Fibroblast of upper back skin (primary cell): ENCODE data around the gene B9D1.

Experiments
- DNase-seq: peaks from one replicate; pipeline ENCODE4 v3.0.0-alpha.2; 2013

B9D1 gene

DNA sequence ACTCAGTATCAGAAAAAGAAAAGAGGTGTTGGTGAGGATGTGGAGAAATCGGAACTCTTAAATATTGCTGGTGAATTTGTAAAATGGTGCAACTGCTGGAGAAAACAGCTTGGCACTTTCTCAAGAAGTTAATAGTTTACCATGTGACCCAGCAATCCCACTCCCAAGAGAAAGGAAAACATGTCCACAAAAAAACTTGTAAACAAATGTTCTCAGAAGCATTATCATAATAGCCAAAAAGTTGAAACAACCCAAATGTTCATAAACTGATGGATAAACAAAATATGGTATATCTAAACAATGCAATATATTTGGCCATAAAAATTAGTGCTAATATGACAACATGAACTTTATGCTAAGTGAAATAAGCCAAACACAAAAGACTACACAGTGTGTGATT is 13.2 kb upstream of the B9D1 start:
- DNase-seq, result no peak

GRCh38 chr17:19374136-19374535 is 11.6 kb upstream of the B9D1 start:
- DNase-seq, result no peak

- DNase-seq, result no peak
These were observed 10.5 kb upstream of the B9D1 start for GRCh38 chr17:19372866-19373504.

DNA sequence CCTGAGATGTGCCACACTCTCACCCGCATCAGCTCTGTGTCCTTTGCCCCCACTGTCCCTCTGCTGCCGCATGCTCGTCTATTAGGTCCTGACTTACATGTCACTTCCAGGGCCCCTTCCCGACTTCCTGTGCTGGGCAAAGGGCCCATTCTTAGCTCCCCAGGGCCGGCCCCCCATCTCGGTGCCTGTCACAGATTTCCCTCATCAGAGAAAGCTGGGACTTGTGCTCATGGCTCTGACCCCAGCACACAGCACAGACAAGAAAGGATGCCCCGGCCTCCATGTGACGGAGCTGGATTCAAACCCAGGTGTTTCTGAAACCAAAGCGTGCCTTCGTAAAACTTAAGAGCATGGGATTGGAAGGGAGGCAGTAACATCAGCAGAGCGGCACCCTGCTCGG is 9.9 kb upstream of the B9D1 start:
- DNase-seq, result no peak

DNA sequence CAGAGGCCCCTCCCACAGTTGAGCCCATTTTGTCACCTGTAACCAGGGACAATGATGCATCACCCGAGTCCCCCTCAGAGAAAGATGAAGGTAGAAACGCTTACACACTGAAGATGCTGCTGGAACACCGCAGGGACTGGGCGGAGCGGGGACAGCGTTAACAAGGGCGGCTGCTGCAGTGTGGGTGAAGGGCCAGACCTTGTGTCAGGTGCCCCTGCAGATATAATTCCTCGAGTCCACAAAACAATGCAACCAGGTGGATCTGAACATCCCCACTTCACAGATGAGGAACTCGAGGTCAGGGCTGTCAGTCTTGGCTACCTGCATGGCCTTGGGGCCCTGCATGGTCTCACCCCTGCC is 9.5 kb upstream of the B9D1 start:
- no peak for DNase-seq

- DNase-seq, result no peak
These were observed 8.9 kb upstream of the B9D1 start for GRCh38 chr17:19371259-19372010.

DNA sequence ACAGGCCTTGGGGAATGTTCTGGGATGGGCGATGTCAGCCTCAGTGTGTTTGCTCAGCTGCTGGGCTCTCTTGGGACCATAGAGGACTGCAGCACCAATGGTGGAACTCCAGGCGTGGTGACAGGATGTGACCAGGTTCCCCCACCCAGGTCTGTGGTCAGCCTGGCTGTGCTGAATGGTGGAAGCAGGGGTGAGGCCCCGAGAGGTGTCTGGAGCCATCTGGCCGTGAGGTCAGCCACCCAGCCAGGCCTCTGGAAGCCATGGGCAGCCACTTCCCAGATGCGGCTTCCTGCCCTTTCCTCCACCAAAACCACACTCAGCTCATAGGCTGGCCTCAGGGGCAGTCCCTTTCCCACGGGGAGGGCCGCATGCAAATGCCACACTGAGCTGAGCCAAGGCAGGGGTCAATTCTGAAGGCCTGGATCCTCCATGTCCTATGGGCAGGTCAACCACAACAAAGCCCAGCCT is 8.0 kb upstream of the B9D1 start:
- DNase-seq, result no peak

DNA sequence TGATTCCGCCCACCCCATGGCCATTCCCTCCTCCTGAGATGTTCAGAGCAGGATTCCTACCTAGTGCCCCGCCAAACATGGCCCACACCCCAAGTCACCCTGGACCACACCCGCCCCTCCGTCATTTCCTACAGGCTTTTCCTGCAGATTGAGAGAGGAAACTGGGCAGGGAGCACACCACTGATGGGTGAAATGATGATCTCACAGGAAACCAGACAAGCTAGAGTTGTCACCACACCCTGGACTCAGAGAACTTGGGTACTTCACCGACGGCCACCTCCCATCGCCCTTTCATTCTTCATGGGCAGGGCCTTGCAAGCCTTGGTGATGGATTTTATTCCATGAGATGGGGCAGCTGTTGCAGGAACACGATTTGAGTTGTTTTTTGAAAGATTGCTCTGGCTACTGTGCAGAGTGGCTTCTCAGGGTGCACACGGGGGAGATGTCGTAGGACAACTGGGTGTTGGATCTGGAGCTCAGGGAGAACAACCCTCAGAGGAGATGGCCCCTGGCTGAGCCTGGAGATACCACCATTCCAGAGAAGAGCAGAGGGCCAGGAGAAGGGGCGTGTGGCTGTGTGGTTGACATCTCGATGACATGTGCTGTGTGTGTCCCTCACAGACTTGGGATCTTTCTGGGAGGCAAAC is 7.4 kb upstream of the B9D1 start:
- DNase-seq, result no peak

DNA sequence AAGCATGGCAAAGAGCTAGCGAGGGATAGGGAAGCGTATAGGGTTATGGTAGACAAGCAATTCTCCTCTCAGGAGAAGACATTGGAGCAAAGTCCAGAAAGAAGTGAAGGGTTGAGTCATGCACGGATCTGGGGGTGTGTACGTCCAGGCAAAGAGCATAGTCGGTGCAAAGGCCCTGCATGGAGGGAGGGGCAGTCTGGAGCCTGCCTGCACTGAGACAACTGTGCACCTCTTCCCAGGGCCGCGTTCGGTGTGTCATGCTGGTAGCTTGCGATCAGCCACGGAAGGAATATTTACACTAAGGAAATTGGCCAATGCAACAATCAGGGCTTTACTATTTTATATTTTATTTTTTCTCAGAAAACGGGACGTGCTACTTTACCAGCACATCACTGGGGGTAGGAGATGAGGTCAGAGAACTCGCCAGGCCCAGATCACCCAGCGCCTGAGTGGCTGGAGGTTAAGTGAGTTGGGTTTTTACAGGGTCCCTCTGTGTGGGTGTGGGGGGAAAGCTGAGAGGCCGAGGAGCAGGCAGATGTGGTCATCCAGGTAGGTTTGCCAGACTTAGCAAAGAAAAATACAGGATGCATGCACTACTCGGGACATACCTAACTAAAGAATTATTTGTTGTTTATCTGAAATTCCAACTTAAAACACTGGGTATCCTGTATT is 6.7 kb upstream of the B9D1 start:
- no peak for DNase-seq

- DNase-seq, result no peak
These were observed 5.7 kb upstream of the B9D1 start for GRCh38 chr17:19368229-19368628.

DNA sequence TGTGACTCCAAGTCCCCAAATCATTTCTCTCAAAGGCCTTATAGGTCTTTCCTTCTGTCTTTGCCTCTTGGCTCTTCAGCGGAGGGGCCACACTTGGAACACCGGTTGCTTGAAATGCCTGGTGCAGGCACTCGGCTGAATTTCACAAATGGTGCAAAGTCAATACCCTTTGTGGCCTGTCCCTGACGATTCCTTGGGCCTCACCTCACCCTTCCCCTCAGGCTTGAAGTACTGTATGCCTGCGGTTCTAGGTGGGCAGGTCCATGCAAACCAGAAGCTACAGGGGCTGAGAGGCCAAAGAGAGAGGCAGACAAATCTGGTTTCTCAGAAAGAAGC is 4.1 kb upstream of the B9D1 start:
- no peak for DNase-seq

DNA sequence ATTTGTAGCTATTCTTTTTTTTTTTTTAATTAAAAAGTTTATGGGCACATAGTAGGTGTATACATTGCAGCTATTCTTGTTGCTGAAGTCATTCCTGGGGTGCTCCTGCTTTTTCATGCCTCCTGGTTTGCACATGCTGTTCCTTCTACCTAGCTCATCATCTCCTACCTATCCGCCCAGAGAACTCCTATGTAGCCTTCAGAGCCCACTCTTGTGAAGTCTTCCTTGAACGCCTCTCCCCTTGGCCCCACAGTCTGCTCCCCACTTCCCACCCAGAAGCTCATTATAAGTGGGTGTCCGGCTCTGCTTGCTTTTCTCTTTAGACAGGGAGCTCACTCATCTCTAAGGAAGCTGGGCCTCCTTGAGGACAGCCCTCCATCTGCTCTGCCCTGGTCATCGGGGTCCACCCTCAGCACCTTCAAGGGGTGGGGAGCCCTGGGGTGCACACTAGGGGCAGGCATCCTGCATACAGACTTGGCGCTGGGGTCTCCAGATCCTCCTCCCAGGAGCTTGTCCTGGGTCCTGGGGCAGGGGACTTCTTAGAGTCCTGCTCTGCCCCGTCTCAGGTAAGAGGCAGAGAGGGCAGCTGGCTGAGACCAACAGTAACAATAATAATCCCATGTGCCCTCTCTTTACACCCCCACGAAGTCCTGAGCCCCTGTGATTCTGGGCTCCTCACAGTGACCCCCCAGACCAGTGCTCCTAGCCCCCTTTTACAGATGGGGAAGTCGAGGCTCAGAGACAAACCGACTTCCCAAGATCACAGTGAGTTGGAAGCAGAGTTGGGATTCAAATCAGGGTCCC is 3.5 kb upstream of the B9D1 start:
- no peak for DNase-seq

- no peak for DNase-seq
These were observed 2.9 kb upstream of the B9D1 start for GRCh38 chr17:19365499-19365817.

DNA sequence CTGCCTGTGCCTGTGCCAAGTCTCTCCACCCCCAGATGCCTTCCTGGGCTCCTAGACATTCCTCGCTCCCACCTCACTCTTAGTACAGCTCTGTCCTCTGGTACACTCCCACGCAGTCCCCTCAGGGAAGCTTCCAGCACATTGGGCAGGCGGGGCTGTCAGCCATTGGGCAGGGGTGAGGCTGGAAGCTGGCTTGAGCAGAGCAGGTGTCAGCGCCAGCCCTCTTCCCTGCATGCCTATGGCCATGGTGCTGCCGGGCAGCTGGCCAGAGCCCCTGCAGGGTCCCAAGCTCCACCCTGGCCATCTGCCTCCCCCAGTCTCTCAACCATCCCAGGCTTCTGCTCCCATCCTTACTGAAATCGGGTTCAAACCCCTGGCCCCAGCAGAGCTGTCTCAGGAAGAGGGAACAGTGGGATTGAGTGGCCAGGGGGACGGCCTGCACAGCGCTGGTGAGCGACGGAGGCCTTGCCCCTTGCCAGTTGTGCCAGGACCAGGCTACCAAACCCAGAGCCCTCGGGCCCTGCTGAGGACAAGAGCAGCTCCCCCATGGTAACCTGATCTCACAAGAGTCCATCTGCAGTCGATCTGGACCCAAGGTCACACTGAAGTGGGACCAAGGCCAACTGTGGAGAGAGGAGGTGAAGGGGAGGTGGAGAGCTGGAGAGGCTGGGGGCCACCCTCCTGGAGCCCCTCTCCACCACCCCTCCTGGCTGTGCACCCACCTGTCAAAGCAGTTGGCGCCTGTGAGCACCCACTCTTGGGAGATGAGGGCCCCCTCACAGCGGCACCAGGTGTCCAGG is 2.4 kb upstream of the B9D1 start:
- DNase-seq, result no peak

DNA sequence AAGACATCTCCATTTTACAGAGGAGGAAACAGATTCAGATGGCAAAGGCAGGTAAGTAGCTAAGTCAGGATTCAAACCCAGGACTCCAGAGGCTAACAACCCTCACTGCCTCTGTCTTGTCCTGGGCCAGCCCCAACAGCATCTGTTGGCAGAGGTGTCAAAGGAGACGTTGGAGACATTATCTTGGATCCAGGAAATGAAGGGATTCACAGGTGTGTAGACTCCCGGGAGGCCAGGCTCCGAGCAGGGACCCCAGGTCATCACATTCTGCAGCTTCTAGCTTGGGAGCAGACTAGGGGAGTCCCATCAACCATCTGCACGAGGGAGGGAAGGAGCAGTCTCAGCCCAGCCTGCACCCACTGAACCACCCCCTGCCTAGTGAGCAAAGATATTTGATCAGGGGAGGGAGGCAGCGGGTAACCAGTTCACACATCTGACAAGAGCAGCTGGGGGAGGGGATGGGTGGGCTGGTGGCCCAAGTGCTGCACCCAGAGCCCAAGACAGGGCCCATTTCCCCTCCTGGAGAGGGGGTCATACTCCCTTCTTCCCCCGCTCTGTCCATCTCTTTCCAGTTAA is 1.0 kb upstream of the B9D1 start:
- DNase-seq, result no peak

DNA sequence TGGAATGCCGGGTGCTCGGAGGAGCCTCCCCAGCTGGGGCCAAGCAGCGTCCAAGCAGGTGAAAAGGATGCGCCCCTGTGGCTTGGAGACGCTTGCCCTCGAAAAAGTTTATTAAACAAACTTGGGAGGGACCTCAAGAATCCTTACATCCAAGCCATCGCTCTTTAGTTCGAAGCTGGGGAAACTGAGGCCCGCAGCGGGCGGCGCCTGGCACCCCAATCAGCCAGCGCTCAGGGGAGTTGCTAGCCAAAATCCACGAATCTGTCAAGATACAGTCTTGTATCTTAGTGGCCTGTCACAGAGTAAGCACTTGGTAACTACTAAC is 553 bp upstream of the B9D1 start:
- no peak for DNase-seq

- no peak for DNase-seq
These were observed 613 bp downstream of the B9D1 start for GRCh38 chr17:19361944-19362276.

GRCh38 chr17:19361326-19361725 is 1.2 kb downstream of the B9D1 start:
- no peak for DNase-seq

DNA sequence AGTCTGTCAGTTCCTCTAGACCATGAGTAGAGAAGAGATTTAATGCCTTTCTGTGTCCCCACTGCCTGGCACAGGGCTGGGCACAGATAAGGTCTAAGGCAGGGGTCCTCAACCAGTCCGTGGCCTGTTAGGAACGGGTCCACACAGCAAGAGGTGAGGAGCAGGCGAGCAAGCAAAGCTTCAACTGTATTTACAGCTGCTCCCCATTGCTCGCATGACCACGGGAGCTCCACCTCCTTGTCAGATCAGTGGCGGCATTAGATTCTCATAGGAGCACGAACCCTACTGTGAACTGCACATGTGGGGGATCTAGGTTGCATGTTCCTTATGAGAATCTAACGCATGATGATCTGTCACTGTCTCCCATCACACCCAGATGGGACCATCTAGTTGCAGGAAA is 1.8 kb downstream of the B9D1 start:
- DNase-seq, result no peak

GRCh38 chr17:19359856-19360255 is 2.7 kb downstream of the B9D1 start:
- DNase-seq, result no peak

DNA sequence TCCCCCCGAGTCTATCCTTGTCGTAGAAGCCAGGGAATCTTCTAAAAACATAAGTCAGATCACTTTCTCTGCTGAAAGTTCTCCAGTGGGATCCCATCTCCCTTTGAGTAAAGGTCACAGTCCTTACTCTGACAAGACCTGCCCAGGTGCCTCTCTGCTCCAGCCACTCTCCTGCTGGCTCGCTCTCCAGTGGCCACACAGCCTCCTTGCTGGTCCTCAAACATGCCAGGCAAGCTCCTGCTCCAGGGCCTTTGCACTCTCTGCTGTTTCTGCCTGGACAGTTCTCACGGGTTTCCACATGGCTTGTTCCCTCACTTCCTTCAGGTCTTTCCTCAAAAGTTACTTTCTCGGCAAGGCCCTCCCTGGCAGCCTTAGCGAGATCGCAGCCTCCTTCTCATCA is 3.4 kb downstream of the B9D1 start:
- no peak for DNase-seq

GRCh38 chr17:19357761-19358160 is 4.8 kb downstream of the B9D1 start:
- DNase-seq, result no peak
